ENCODE data around the gene IL32. TPM values are rescaled to one million over a fixed set of nuclear protein-coding genes. Genes with fewer than 3 reads are reported as not detected.

IL32 gene
- total and polyA plus RNA-seq, 7 experiments from 2014 or later: 351 to 3,697 (median 631) TPM

DNA sequence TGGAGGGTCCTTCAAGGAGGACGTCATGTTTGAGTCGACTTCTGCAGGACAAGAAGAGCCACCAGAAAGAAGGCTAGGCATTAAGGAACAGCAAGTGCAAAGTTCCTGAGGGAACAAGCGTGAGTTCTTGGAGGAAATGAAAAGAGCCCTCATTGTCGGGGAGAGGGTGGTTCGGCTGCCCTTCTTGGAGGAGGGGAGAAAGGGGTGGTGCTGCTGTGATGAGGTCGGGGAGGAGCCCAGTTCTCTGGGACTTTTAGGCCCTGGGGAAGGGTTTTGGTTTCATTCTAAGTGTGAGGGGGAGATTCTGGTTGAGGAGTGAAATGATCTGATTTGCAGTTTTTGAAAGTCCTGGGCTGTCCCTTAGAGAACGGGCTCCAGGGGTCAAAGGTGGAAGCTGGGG, 32.8 kb upstream of the IL32 start:
- ChIA-PET POLR2A (interaction anchor here (0.6 to 2.7 kb wide), 4 partner anchors 12 to 90 kb away, joined by 3 to 10 read pairs (median 6); partner anchors contain the start of genes IL32, MMP25 and TNFRSF12A), CTCF (interaction anchor here (0.6 to 9.2 kb wide), 9 partner anchors 16 to 429 kb away, joined by 3 to 98 read pairs (median 3); no protein-coding TSS in a partner anchor)
- H3K27me3 Mint-ChIP-seq: peaks cover 49 to 68% (median 53%) of the 10 kb centered on the region in 5 donors
- peak overlapping the region in 1 of 9 donors; percentile 31 for H3K27ac Mint-ChIP-seq
- no peaks in the 10 kb centered on the region for H3K36me3 ChIP-seq (ENCODE audit: control insufficient read depth in 2 of 3, insufficient read depth in 3 of 3, low read length in 3 of 3)
- intact Hi-C loops (cut with micrococcal nuclease): no loop called here
- peaks cover 15 to 39% (median 29%) of the 10 kb centered on the region in 7 donors for H3K4me1 Mint-ChIP-seq
- no peaks in the 10 kb centered on the region for H3K36me3 Mint-ChIP-seq
- no peak for ATAC-seq
- peaks cover 18 to 25% of the 10 kb centered on the region in 2 donors for H3K4me1 ChIP-seq (ENCODE audit: control insufficient read depth in 2 of 2, insufficient read depth in 2 of 2, low read length in 2 of 2)
- H3K4me3 Mint-ChIP-seq: no peak overlapping the region
- H3K9me3 ChIP-seq (ENCODE audit: control insufficient read depth in 2 of 3, low read length in 3 of 3): no peaks in the 10 kb centered on the region
- H3K27ac ChIP-seq (ENCODE audit: low read depth, low read length): no peak overlapping the region
- no peak for DNase-seq
- no peaks in the 10 kb centered on the region for H3K9me3 Mint-ChIP-seq
- peaks cover 11 to 27% of the 10 kb centered on the region in 2 donors for H3K27me3 ChIP-seq (ENCODE audit: control insufficient read depth in 2 of 2, insufficient read depth in 2 of 2, low read length in 2 of 2)
- H3K4me3 ChIP-seq (ENCODE audit: low read length): no peak overlapping the region

DNA sequence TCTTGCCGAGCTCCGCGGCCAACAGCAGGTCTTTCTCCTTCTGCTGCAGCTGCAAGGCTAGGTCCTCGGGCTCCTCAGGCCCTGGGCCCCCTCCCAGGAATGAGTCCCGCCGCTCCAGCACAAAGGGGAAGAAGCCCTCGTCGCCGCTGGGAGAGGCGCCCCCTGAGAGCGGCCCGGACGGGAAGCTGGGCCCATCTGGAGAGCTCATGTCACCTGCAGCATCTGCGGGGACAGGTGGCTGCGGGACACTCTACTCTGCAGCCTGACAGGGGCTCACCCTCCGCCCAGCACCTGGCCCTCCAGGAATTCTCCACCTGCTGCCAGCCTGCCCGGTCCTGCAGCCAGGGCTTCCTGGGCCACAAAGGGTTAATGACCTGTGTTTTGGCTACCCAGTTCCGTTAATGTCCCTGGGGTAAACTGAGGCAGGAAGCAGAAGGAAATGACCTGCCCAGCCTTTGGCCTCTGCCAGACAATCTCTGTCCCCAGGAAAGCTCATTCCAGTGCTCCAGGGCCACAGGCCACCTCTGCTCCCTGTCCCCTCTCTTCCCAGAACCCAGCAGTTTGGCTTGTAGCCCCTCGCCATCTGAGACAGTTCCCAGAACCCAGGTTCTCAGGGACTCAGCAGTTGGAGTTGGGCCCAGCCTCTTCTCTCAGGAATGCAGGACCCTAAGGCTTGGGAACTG, 30.0 kb upstream of the IL32 start:
- Mint-ChIP-seq H3K27ac (peak overlapping the region in 1 of 9 donors; percentile 38), H3K9me3 (no peaks in the 10 kb centered on the region), H3K4me1 (peaks cover 0 to 23% (median 11%) of the 10 kb centered on the region in 7 donors), H3K27me3 (peaks cover 58 to 80% (median 67%) of the 10 kb centered on the region in 5 donors), H3K4me3 (peak overlapping the region in 6 of 10 donors; percentile 32 to 60 (median 44)), H3K36me3 (no peaks in the 10 kb centered on the region)
- Histone ChIP-seq H3K27me3 (ENCODE audit: control insufficient read depth in 2 of 2, insufficient read depth in 2 of 2, low read length in 2 of 2) (peaks cover 18 to 33% of the 10 kb centered on the region in 2 donors), H3K27ac (ENCODE audit: low read depth, low read length) (no peak overlapping the region), H3K4me3 (ENCODE audit: low read length) (no peak overlapping the region), H3K36me3 (ENCODE audit: control insufficient read depth in 2 of 3, insufficient read depth in 3 of 3, low read length in 3 of 3) (no peaks in the 10 kb centered on the region), H3K4me1 (ENCODE audit: control insufficient read depth in 2 of 2, insufficient read depth in 2 of 2, low read length in 2 of 2) (peaks cover 0 to 6% of the 10 kb centered on the region in 2 donors), H3K9me3 (ENCODE audit: control insufficient read depth in 2 of 3, low read length in 3 of 3) (no peaks in the 10 kb centered on the region)
- CTCF ChIA-PET: interaction anchor here (0.6 to 1.8 kb wide), 3 partner anchors 23 to 60 kb away, joined by 3 to 6 read pairs (median 4); no protein-coding TSS in a partner anchor
- DNase-seq (no peak), ATAC-seq (no peak)
- intact Hi-C loops (cut with micrococcal nuclease): no loop called here
- POLR2A ChIA-PET: interaction anchor here (1.0 to 1.6 kb wide), 4 partner anchors 10 to 94 kb away, joined by 3 to 5 read pairs (median 4); partner anchors contain the start of gene MMP25

DNA sequence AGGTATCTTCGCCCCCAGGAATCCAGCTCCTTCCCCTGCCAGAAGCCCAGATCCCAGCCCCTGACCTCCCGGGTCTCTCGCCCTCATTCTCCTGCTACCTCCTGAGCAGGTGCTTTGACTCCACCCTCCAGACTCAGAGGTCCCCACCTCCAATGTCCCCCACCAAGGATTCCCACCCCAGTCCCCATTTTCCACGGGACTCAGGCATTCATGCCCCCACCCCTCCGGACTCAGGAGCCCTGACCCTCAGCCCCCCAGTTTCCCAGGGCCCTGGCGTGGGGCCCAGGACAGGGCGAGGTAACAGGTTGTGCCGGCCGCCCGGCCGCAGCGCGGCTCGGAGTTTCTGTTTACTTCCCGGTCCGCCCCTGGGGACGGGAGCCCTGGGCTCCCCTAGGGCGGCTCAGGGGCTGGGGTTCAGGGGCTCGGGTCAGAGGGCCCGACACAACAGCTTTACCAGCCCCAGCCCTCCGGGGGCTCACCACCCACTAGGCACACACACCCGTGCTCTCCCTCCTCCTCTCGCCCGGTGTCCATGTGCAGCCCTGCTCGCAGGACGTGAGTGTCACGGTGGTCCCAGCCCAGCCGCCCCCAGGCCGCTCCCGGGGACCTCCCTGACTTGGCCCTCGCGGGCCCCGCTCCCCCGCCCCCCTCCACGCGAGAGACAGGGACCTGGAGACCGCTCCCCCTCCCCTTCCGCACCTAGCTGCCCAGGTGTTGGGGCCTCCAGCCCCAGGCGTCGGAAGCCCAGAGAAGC, 29.3 kb upstream of the IL32 start:
- Mint-ChIP-seq H3K36me3 (no peaks in the 10 kb centered on the region), H3K27ac (peak overlapping the region in 1 of 9 donors; percentile 29), H3K27me3 (peaks cover 64 to 82% (median 65%) of the 10 kb centered on the region in 5 donors), H3K4me1 (peaks cover 0 to 21% (median 9%) of the 10 kb centered on the region in 7 donors), H3K9me3 (no peaks in the 10 kb centered on the region), H3K4me3 (peak overlapping the region in 6 of 10 donors; percentile 32 to 60 (median 44))
- intact Hi-C loops (cut with micrococcal nuclease): no loop called here
- Histone ChIP-seq H3K27ac (ENCODE audit: low read depth, low read length) (no peak overlapping the region), H3K27me3 (ENCODE audit: control insufficient read depth in 2 of 2, insufficient read depth in 2 of 2, low read length in 2 of 2) (peaks cover 18 to 36% of the 10 kb centered on the region in 2 donors), H3K9me3 (ENCODE audit: control insufficient read depth in 2 of 3, low read length in 3 of 3) (no peaks in the 10 kb centered on the region), H3K36me3 (ENCODE audit: control insufficient read depth in 2 of 3, insufficient read depth in 3 of 3, low read length in 3 of 3) (no peaks in the 10 kb centered on the region), H3K4me3 (ENCODE audit: low read length) (no peak overlapping the region), H3K4me1 (ENCODE audit: control insufficient read depth in 2 of 2, insufficient read depth in 2 of 2, low read length in 2 of 2) (peaks cover 0 to 6% of the 10 kb centered on the region in 2 donors)
- DNase-seq (no peak), ATAC-seq (no peak)
- CTCF ChIA-PET: interaction anchor here (0.6 to 1.8 kb wide), 3 partner anchors 22 to 60 kb away, joined by 3 to 6 read pairs (median 4); no protein-coding TSS in a partner anchor
- POLR2A ChIA-PET: interaction anchor here (1.6 kb wide), 2 partner anchors 12 to 32 kb away, joined by 5 to 7 read pairs; no protein-coding TSS in a partner anchor

DNA sequence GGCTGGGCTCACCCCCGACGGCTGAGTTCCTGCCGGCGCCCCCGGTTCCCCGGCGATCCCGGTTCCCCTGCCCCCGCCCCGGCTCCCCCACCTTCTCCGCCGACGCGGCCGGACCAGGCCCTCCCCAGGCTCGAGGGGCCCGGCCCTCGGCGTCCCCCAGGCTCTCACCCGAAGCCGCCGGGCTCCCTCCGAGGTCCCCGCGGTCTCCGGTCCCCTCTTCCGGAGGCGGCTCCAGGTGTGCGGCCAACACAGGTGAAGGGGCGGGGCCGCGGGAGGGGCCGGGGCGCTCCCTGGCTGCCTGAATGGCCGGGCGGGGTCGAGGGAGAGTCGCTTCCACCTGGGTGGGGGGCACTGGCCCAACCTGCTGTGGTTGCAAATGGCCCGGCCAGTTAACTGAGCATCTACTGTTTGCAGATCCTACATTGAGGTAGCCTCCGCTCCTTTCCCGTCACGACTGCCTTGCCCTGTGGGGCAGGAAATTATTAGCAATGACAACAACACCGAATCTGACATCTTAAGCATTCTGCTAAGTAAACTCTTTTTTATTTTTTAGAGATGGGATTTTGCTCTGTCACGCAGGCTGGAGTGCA, 28.6 kb upstream of the IL32 start, which contains the start of gene BICDL2:
TSS of gene BICDL2 (minus strand) at position 219 of the 590 bp plus-strand sequence. CDS start 1,448 bp downstream, outside the sequence.
- H3K36me3 Mint-ChIP-seq: no peaks in the 10 kb centered on the region
- ATAC-seq (no peak), DNase-seq (no peak)
- H3K36me3 ChIP-seq (ENCODE audit: control insufficient read depth in 2 of 3, insufficient read depth in 3 of 3, low read length in 3 of 3): no peaks in the 10 kb centered on the region
- no peaks in the 10 kb centered on the region for H3K9me3 ChIP-seq (ENCODE audit: control insufficient read depth in 2 of 3, low read length in 3 of 3)
- peaks cover 0 to 19% (median 9%) of the 10 kb centered on the region in 7 donors for H3K4me1 Mint-ChIP-seq
- no peaks in the 10 kb centered on the region for H3K9me3 Mint-ChIP-seq
- peak within 1 kb of the TSS; percentile 20 to 77 (median 52) for H3K4me3 Mint-ChIP-seq
- H3K4me3 ChIP-seq (ENCODE audit: low read length): no peak within 1 kb of the TSS
- CTCF ChIA-PET: interaction anchor here (0.7 kb wide), 1 partner anchor 31 kb away, joined by 3 read pairs; no protein-coding TSS in a partner anchor
- intact Hi-C loops (cut with micrococcal nuclease): no loop called here
- H3K4me1 ChIP-seq (ENCODE audit: control insufficient read depth in 2 of 2, insufficient read depth in 2 of 2, low read length in 2 of 2): peaks cover 0 to 6% of the 10 kb centered on the region in 2 donors
- H3K27me3 Mint-ChIP-seq: peaks cover 65 to 81% (median 68%) of the 10 kb centered on the region in 5 donors
- peak within 1 kb of the TSS in 4 of 9 donors; percentile 29 to 85 (median 58) for H3K27ac Mint-ChIP-seq
- H3K27ac ChIP-seq (ENCODE audit: low read depth, low read length): no peak within 1 kb of the TSS
- H3K27me3 ChIP-seq (ENCODE audit: control insufficient read depth in 2 of 2, insufficient read depth in 2 of 2, low read length in 2 of 2): peaks cover 18 to 39% of the 10 kb centered on the region in 2 donors
- POLR2A ChIA-PET: interaction anchor here (1.3 to 1.6 kb wide), 3 partner anchors 11 to 56 kb away, joined by 3 to 7 read pairs (median 5); no protein-coding TSS in a partner anchor

DNA sequence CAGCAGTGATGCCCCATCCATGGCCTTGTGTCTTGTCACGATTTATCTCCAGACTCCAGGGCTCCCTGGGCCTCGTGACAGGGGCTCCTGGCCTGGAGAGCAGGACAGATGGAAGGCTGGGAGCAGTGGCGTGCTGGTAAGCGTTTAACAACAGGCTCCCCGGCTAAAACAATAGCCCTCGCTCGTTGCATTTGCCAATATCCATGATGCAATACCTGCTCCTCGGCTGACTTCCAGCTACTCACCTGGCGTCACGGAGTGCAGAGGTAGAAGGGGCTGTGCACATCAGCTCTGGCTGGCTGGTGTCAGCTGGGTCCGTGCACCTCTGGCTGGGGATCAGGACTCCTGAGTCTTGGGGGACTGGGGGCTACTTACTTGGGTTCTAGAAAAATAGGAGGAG, 27.2 kb upstream of the IL32 start:
- ATAC-seq (no peak), DNase-seq (no peak)
- CTCF ChIA-PET: interaction anchor here (0.8 to 1.4 kb wide), 2 partner anchors 8 to 10 kb away, joined by 4 to 5 read pairs; no protein-coding TSS in a partner anchor
- intact Hi-C loops (cut with micrococcal nuclease): no loop called here
- no peak overlapping the region for H3K27ac Mint-ChIP-seq
- no peaks in the 10 kb centered on the region for H3K9me3 Mint-ChIP-seq
- H3K27ac ChIP-seq (ENCODE audit: low read depth, low read length): no peak overlapping the region
- peaks cover 0 to 11% (median 9%) of the 10 kb centered on the region in 7 donors for H3K4me1 Mint-ChIP-seq
- no peaks in the 10 kb centered on the region for H3K36me3 Mint-ChIP-seq
- no peaks in the 10 kb centered on the region for H3K36me3 ChIP-seq (ENCODE audit: control insufficient read depth in 2 of 3, insufficient read depth in 3 of 3, low read length in 3 of 3)
- peaks cover 0 to 6% of the 10 kb centered on the region in 2 donors for H3K4me1 ChIP-seq (ENCODE audit: control insufficient read depth in 2 of 2, insufficient read depth in 2 of 2, low read length in 2 of 2)
- no peaks in the 10 kb centered on the region for H3K9me3 ChIP-seq (ENCODE audit: control insufficient read depth in 2 of 3, low read length in 3 of 3)
- POLR2A ChIA-PET: interaction anchor here (0.9 to 1.6 kb wide), 5 partner anchors 9 to 92 kb away, joined by 3 to 5 read pairs (median 3); no protein-coding TSS in a partner anchor
- no peak overlapping the region for H3K4me3 Mint-ChIP-seq
- peaks cover 12 to 48% of the 10 kb centered on the region in 2 donors for H3K27me3 ChIP-seq (ENCODE audit: control insufficient read depth in 2 of 2, insufficient read depth in 2 of 2, low read length in 2 of 2)
- no peak overlapping the region for H3K4me3 ChIP-seq (ENCODE audit: low read length)
- peaks cover 53 to 69% (median 61%) of the 10 kb centered on the region in 5 donors for H3K27me3 Mint-ChIP-seq
